ENCODE data around the gene SNX25. TPM values are rescaled to one million over a fixed set of nuclear protein-coding genes. Genes with fewer than 3 reads are reported as not detected.
A peak's percentile ranks its signal among the peaks of the same experiment; 100 is the strongest.

SNX25 gene
- total and polyA plus RNA-seq, 7 donors, result 5.3 to 13.0 (median 9.8) TPM

GRCh38 chr4:185298728-185299430, 89.5 kb downstream of the SNX25 start:
- no peak for TF ChIP-seq CTCF (IDR thresholded peaks at IDR 0.05)
- no peaks in the 10 kb centered on the region for H3K27me3 ChIP-seq (ENCODE audit: insufficient read depth in 3 of 3, low read length in 2 of 3)
- ATAC-seq (no peak), DNase-seq (no peak)
- no peak overlapping the region for H3K4me3 ChIP-seq
- peaks cover 0 to 11% of the 10 kb centered on the region in 2 donors for H3K36me3 ChIP-seq (ENCODE audit: insufficient read depth in 1 of 2, low read depth in 1 of 2)
- 79 to 95% (median 87%) methylated on average over 12 of the region's 12 CpGs for WGBS, 3 donors
- H3K4me1 ChIP-seq, result no peaks in the 10 kb centered on the region
- H3K27ac ChIP-seq, result no peak overlapping the region
- no peaks in the 10 kb centered on the region for H3K9me3 ChIP-seq
- intact Hi-C loops (cut with DNase I), result no loop called here

- no peak for ATAC-seq
- intact Hi-C loops (cut with DNase I), result no loop called here
- 77 to 91% (median 84%) methylated on average over 4 of the region's 4 CpGs for WGBS, 3 donors
Measured at GRCh38 chr4:185304541-185304940, 95.1 kb downstream of the SNX25 start.

GRCh38 chr4:185304944-185305690, 95.7 kb downstream of the SNX25 start:
- Histone ChIP-seq H3K4me3 (no peak overlapping the region), H3K36me3 (ENCODE audit: insufficient read depth in 1 of 2, low read depth in 1 of 2) (peaks cover 0 to 1% of the 10 kb centered on the region in 2 donors), H3K27me3 (ENCODE audit: insufficient read depth in 3 of 3, low read length in 2 of 3) (no peaks in the 10 kb centered on the region), H3K27ac (no peak overlapping the region), H3K9me3 (no peaks in the 10 kb centered on the region), H3K4me1 (no peaks in the 10 kb centered on the region)
- WGBS, 3 donors, result 73 to 77% (median 74%) methylated on average over 5 of the region's 5 CpGs
- DNase-seq, result no peak
- intact Hi-C loops (cut with DNase I), result no loop called here
- ATAC-seq, result peak; percentile 30 to 72 (median 53)
- peak; percentile 27 for TF ChIP-seq CTCF (IDR thresholded peaks at IDR 0.05)

More at GRCh38 chr4:185304541-185304940, 95.1 kb downstream of the SNX25 start:
- H3K27me3 ChIP-seq (ENCODE audit: insufficient read depth in 3 of 3, low read length in 2 of 3), result no peaks in the 10 kb centered on the region
- TF ChIP-seq CTCF (IDR thresholded peaks at IDR 0.05), result no peak
- no peaks in the 10 kb centered on the region for H3K36me3 ChIP-seq (ENCODE audit: insufficient read depth in 1 of 2, low read depth in 1 of 2)
- H3K27ac ChIP-seq, result no peak overlapping the region
- no peak for DNase-seq
- H3K9me3 ChIP-seq, result no peaks in the 10 kb centered on the region
- H3K4me3 ChIP-seq, result no peak overlapping the region
- no peaks in the 10 kb centered on the region for H3K4me1 ChIP-seq

GRCh38 chr4:185305979-185306442, 96.6 kb downstream of the SNX25 start:
- intact Hi-C loops (cut with DNase I), result no loop called here
- WGBS, 3 donors, result 87 to 93% (median 92%) methylated on average over 7 of the region's 7 CpGs
- H3K4me1 ChIP-seq, result no peaks in the 10 kb centered on the region
- H3K27me3 ChIP-seq (ENCODE audit: insufficient read depth in 3 of 3, low read length in 2 of 3), result no peaks in the 10 kb centered on the region
- H3K36me3 ChIP-seq (ENCODE audit: insufficient read depth in 1 of 2, low read depth in 1 of 2), result peaks cover 0 to 10% of the 10 kb centered on the region in 2 donors
- no peak for DNase-seq
- H3K27ac ChIP-seq, result no peak overlapping the region
- no peak for ATAC-seq
- no peak overlapping the region for H3K4me3 ChIP-seq
- no peak for TF ChIP-seq CTCF (IDR thresholded peaks at IDR 0.05)
- H3K9me3 ChIP-seq, result no peaks in the 10 kb centered on the region

Data from psoas muscle (tissue), 8 donors.